ENCODE measurements around the gene ANKS3. TPM values are rescaled to one million over a fixed set of nuclear protein-coding genes. Genes with fewer than 3 reads are reported as not detected.

Gene ANKS3
- total and polyA plus RNA-seq, 2 donors (not counting 3 experiments of a cell fraction or from before 2014, with no cell fraction given), result 13.9 to 24.0 TPM

- POLR2A ChIA-PET, result no interaction called here
- FAIRE-seq (no peak), DNase-seq (ENCODE audit: low read depth, low spot score) (no peak)
- H3K9me3 ChIP-seq (replicated peaks; ENCODE audit: control insufficient read depth, insufficient read depth, low read length), result no peaks in the 10 kb centered on the region
- no TSS peak for BruUV-seq (replicated peaks)
- intact Hi-C loops (cut with micrococcal nuclease), result no loop called here
- no peaks in the 10 kb centered on the region for H3K79me2 ChIP-seq (ENCODE audit: control insufficient read depth, insufficient read depth, low read length)
- H3K4me1 ChIP-seq (ENCODE audit: control insufficient read depth, extremely low read depth, insufficient read depth, low read length), result no peaks in the 10 kb centered on the region
- no peak overlapping the region for H2AFZ ChIP-seq (ENCODE audit: low read depth, low read length)
- H3K9me1 ChIP-seq (replicated peaks; ENCODE audit: control insufficient read depth, extremely low read depth, insufficient read depth, low read length), result no peaks in the 10 kb centered on the region
- H3K27me3 ChIP-seq (ENCODE audit: control insufficient read depth in 2 of 2, insufficient read depth in 2 of 2, low read length in 2 of 2), result no peaks in the 10 kb centered on the region
- no peak overlapping the region for H3K27ac ChIP-seq (ENCODE audit: insufficient read depth, low read depth, low read length)
- no peak overlapping the region for H3K4me2 ChIP-seq (ENCODE audit: insufficient read depth, low read length)
- TF ChIP-seq, protein P1, sequence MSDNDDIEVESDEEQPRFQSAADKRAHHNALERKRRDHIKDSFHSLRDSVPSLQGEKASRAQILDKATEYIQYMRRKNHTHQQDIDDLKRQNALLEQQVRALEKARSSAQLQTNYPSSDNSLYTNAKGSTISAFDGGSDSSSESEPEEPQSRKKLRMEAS (IDR thresholded peaks at IDR 0.05; ENCODE audit: insufficient read depth, insufficient read length), result no peak
- TF ChIP-seq MYC (IDR thresholded peaks at IDR 0.05; ENCODE audit: low read depth, low read length) (no peak), FOS (IDR thresholded peaks at IDR 0.05; ENCODE audit: borderline replicate concordance, insufficient read depth, low read length) (no peak), EZH2 (IDR thresholded peaks at IDR 0.05; ENCODE audit: borderline replicate concordance, low read depth, low read length, severe bottlenecking) (no peak), POLR2A (IDR thresholded peaks at IDR 0.05; ENCODE audit: low read depth, low read length) (no peak), GATA2 (IDR thresholded peaks at IDR 0.05; ENCODE audit: insufficient read depth, insufficient read length, low read depth, low read length) (no peak), POLR2AphosphoS5 (IDR thresholded peaks at IDR 0.05; ENCODE audit: insufficient read depth, low read depth, low read length) (no peak), JUN (IDR thresholded peaks at IDR 0.05; ENCODE audit: borderline replicate concordance, insufficient read depth, insufficient read length, low read depth) (no peak)
- CTCF ChIA-PET, result no interaction called here
- dilution Hi-C loops (cut with MboI; ENCODE audit: extremely low pct_ligation_motif_present, low sequenced_read_pairs), result no loop called here
- no peak overlapping the region for H3K9ac ChIP-seq (replicated peaks; ENCODE audit: extremely low read depth, insufficient read depth, low read length)
- no peaks in the 10 kb centered on the region for H4K20me1 ChIP-seq (replicated peaks; ENCODE audit: control insufficient read depth, extremely low read depth, insufficient read depth, low read length)
- no peak overlapping the region for H3K4me3 ChIP-seq (replicated peaks in 1 of 3; ENCODE audit: insufficient read depth in 1 of 3, low read depth in 1 of 3, low read length in 3 of 3)
- peaks cover 7 to 39% of the 10 kb centered on the region in 2 experiments for H3K36me3 ChIP-seq (ENCODE audit: control insufficient read depth in 2 of 2, extremely low read depth in 1 of 2, insufficient read depth in 2 of 2, low read length in 2 of 2)
Observed at GRCh38 chr16:4654964-4655590, 79.0 kb downstream of the ANKS3 start.
